B cell (primary cell): ENCODE measurements around the gene TGFBR1. TPM values are rescaled to one million over a fixed set of nuclear protein-coding genes. Genes with fewer than 3 reads are reported as not detected.

Experiments used
- ATAC-seq: fragments of 200-7000 bp; cut with Tn5 transposase; one replicate; pipeline ENCODE4 v1.10.0; 2021; ENCODE audit warnings: low read depth, mild to moderate bottlenecking, moderate number of reproducible peaks, moderate library complexity
- CTCF ChIA-PET: fragments of 350-600 bp; sonication (Branson Sonifier 250); formaldehyde crosslinking; loops from one replicate; lab custom pipeline; 2021; ENCODE audit warnings: antibody characterized with exemption, inconsistent platforms; lab: Charles Lee
- POLR2A ChIA-PET: fragments of 350-600 bp; sonication (Branson Sonifier 250); formaldehyde crosslinking; loops from one replicate; lab custom pipeline; 2021; ENCODE audit warnings: antibody characterized with exemption; lab: Charles Lee
- DNase-seq: peaks from one replicate; pipeline ENCODE4 v3.0.0; 2013
- H2AFZ ChIP-seq: 2 replicates; pipeline ENCODE4 v1.6.1; 2012; ENCODE audit warnings: mild to moderate bottlenecking, low read depth, low read length; ENCODE audit not compliant: insufficient read depth, poor library complexity, severe bottlenecking
- H3K27ac ChIP-seq, 2 donors: 1 replicate in 1 of 2; 2 replicates in 1 of 2; pipeline ENCODE4 v1.5.1; 2012 to 2013; ENCODE audit warnings: low read length in 2 of 2, mild to moderate bottlenecking in 2 of 2, moderate library complexity in 1 of 2
- H3K27me3 ChIP-seq, 4 experiments: fragments of 200-600 bp in 1 of 4; sonication (generic) in 1 of 4; replicated peaks in 1 of 4; 1 replicate in 2 of 4; 2 replicates in 2 of 4; pipeline versions ENCODE4 v1.6.1 to v1.7.0; 2013 to 2016; ENCODE audit warnings: low read length in 3 of 4, mild to moderate bottlenecking in 2 of 4, mixed read lengths in 1 of 4, moderate library complexity in 1 of 4; ENCODE audit not compliant: insufficient read depth in 4 of 4, control insufficient read depth in 3 of 4; ENCODE audit errors: control extremely low read depth in 1 of 4
- H3K36me3 ChIP-seq, 2 experiments: replicated peaks in 1 of 2; 1 replicate in 1 of 2; 2 replicates in 1 of 2; pipeline versions ENCODE4 v1.6.1 to v1.7.1; 2013; ENCODE audit warnings: low read length in 1 of 2; ENCODE audit not compliant: insufficient read depth in 2 of 2, control insufficient read depth in 1 of 2; ENCODE audit errors: control extremely low read depth in 1 of 2, extremely low read depth in 1 of 2
- H3K4me1 ChIP-seq, 2 donors: fragments of 200-600 bp in 1 of 2; sonication (generic) in 1 of 2; 1 replicate in 1 of 2; 2 replicates in 1 of 2; pipeline versions ENCODE4 v1.5.1 to v1.6.1; 2013 to 2017; ENCODE audit warnings: low read length in 2 of 2; ENCODE audit not compliant: control insufficient read depth in 2 of 2, insufficient read depth in 2 of 2
- H3K4me2 ChIP-seq: replicated peaks from 2 replicates; pipeline ENCODE3; 2012; ENCODE audit warnings: mild to moderate bottlenecking, low read depth, low read length; ENCODE audit not compliant: poor library complexity, severe bottlenecking
- H3K4me3 ChIP-seq, 5 experiments: fragments of 200-600 bp in 1 of 5; sonication (generic) in 1 of 5; 1 replicate in 3 of 5; 2 replicates in 2 of 5; pipeline versions ENCODE4 v1.5.1 to v1.7.0; 2011 to 2016; ENCODE audit warnings: low read length in 4 of 5, mild to moderate bottlenecking in 4 of 5, low read depth in 2 of 5, control low read depth in 1 of 5, moderate library complexity in 1 of 5; ENCODE audit not compliant: insufficient read depth in 1 of 5; ENCODE audit errors: control extremely low read depth in 1 of 5, extremely low read depth in 1 of 5
- H3K79me2 ChIP-seq: fragments of 200-600 bp; sonication (generic); one replicate; pipeline ENCODE4 v1.6.0; 2016; ENCODE audit warnings: low read length; ENCODE audit not compliant: control insufficient read depth, insufficient read depth
- H3K9ac ChIP-seq: fragments of 200-600 bp; sonication (generic); 2 replicates; pipeline ENCODE4 v1.6.1; 2017; ENCODE audit warnings: mild to moderate bottlenecking, low read length, moderate library complexity
- H3K9me3 ChIP-seq, 3 donors: one replicate each; pipeline versions ENCODE4 v1.6.1 to v1.7.1; 2013; ENCODE audit warnings: low read length in 2 of 3; ENCODE audit not compliant: control insufficient read depth in 2 of 3, insufficient read depth in 1 of 3; ENCODE audit errors: control extremely low read depth in 1 of 3
- H4K20me1 ChIP-seq: 2 replicates; pipeline ENCODE4 v1.6.0; 2012; ENCODE audit warnings: mild to moderate bottlenecking, low read length; ENCODE audit not compliant: insufficient read depth, control insufficient read depth, poor library complexity, severe bottlenecking
- H3K27ac Mint-ChIP-seq: one replicate; pipeline ENCODE4 v1.8.0; 2021; ENCODE audit warnings: mixed read lengths
- H3K27me3 Mint-ChIP-seq: one replicate; pipeline ENCODE4 v1.8.0; 2021; ENCODE audit warnings: mixed read lengths
- H3K4me1 Mint-ChIP-seq: one replicate; pipeline ENCODE4 v1.8.0; 2021; ENCODE audit warnings: mixed read lengths
- H3K4me3 Mint-ChIP-seq: one replicate; pipeline ENCODE4 v1.8.0; 2021; ENCODE audit warnings: mixed read lengths
- H3K9me3 Mint-ChIP-seq: one replicate; pipeline ENCODE4 v1.8.0; 2022; ENCODE audit warnings: mixed read lengths; ENCODE audit not compliant: insufficient read depth
- CTCF ChIP-seq: fragments of 200-600 bp; IDR thresholded peaks from one replicate; pipeline ENCODE4 v1.8.0; 2022; ENCODE audit warnings: antibody characterized with exemption, mild to moderate bottlenecking
- EZH2 ChIP-seq: IDR thresholded peaks from 2 replicates; pipeline ENCODE4 v1.6.1; 2012; ENCODE audit warnings: borderline replicate concordance, low read depth, mild to moderate bottlenecking, moderate library complexity, low read length; ENCODE audit not compliant: insufficient read depth, poor library complexity, severe bottlenecking
- WGBS: methylation state at CpG from one replicate; pipeline ENCODE4 v1.1.5; 2013; ENCODE audit warnings: missing lambda C conversion rate; ENCODE audit not compliant: insufficient coverage; 5-methylcytosine and 5-hydroxymethylcytosine counted together
- intact Hi-C: fragments of 100-400 bp; cut with micrococcal nuclease; formaldehyde crosslinking; loops from one replicate; pipeline ENCODE4 v1.10.0; 2022
- polyA plus RNA-seq: library from polyadenylated mRNA; depleted of rRNA; stranded (reverse); fragments of >200 nt; gene quantifications from 2 replicates; pipeline ENCODE4 v1.2.3, GENCODE V29; 2012
- total RNA-seq, 2 donors: library from RNA; stranded (reverse); fragments of 120-200 nt in 1 of 2; gene quantifications; 1 replicate in 1 of 2; 2 replicates in 1 of 2; pipeline versions ENCODE4 v1.2.3 to v1.2.4, GENCODE V29; 2013 to 2022

The TGFBR1 gene
- total and polyA plus RNA-seq, 2 donors (not counting 1 experiment from before 2014, with no cell fraction given), result 3.0 to 60.7 TPM

- no peak overlapping the region for H3K4me2 ChIP-seq
- CTCF ChIA-PET, result interaction anchor here (0.6 to 11.1 kb wide), 4 partner anchors 9 to 29 kb away, joined by 3 to 185 read pairs (median 4); no protein-coding TSS in a partner anchor
- no peak for TF ChIP-seq EZH2
- no peak for TF ChIP-seq CTCF
- peaks cover 24 to 30% of the 10 kb centered on the region in 2 donors for H3K4me1 ChIP-seq
- no peaks in the 10 kb centered on the region for H3K27me3 ChIP-seq
- intact Hi-C loops, result no loop called here
- Mint-ChIP-seq H3K27me3 (no peaks in the 10 kb centered on the region), H3K4me1 (peaks cover 39% of the 10 kb centered on the region), H3K27ac (no peak overlapping the region), H3K9me3 (no peaks in the 10 kb centered on the region), H3K4me3 (no peak overlapping the region)
- no peak overlapping the region for H3K27ac ChIP-seq
- no peak overlapping the region for H2AFZ ChIP-seq
- no peaks in the 10 kb centered on the region for H4K20me1 ChIP-seq
- H3K36me3 ChIP-seq, result no peaks in the 10 kb centered on the region
- H3K9me3 ChIP-seq, result no peaks in the 10 kb centered on the region
- H3K4me3 ChIP-seq, result no peak overlapping the region
- POLR2A ChIA-PET, result interaction anchor here (0.6 kb wide), 1 partner anchor 502 kb away, joined by 8 read pairs; no protein-coding TSS in a partner anchor
- no peak overlapping the region for H3K9ac ChIP-seq
- ATAC-seq (no peak), DNase-seq (no peak)
- 89% methylated on average over 2 of the region's 3 CpGs for WGBS
- no peaks in the 10 kb centered on the region for H3K79me2 ChIP-seq
These were observed 85.8 kb downstream of the TGFBR1 start for GRCh38 chr9:99190597-99191283.

- peaks cover 22% of the 10 kb centered on the region for H3K4me1 Mint-ChIP-seq
- H2AFZ ChIP-seq, result no peak overlapping the region
- H3K79me2 ChIP-seq, result no peaks in the 10 kb centered on the region
- H4K20me1 ChIP-seq, result no peaks in the 10 kb centered on the region
- no peak for TF ChIP-seq CTCF
- TF ChIP-seq EZH2, result no peak
- no peak overlapping the region for H3K4me2 ChIP-seq
- no peaks in the 10 kb centered on the region for H3K9me3 Mint-ChIP-seq
- H3K36me3 ChIP-seq, result no peaks in the 10 kb centered on the region
- no peaks in the 10 kb centered on the region for H3K27me3 ChIP-seq
- no peak for DNase-seq
- CTCF ChIA-PET, result interaction anchor here (2.0 to 2.1 kb wide), 2 partner anchors 8 to 39 kb away, joined by 6 to 10 read pairs; no protein-coding TSS in a partner anchor
- no peak overlapping the region for H3K4me3 Mint-ChIP-seq
- no peak overlapping the region for H3K27ac ChIP-seq
- POLR2A ChIA-PET, result no interaction called here
- H3K9me3 ChIP-seq, result no peaks in the 10 kb centered on the region
- WGBS, result 91% methylated on average over 4 of the region's 5 CpGs
- no peak overlapping the region for H3K27ac Mint-ChIP-seq
- no peak for ATAC-seq
- peaks cover 7 to 8% of the 10 kb centered on the region in 2 donors for H3K4me1 ChIP-seq
- H3K27me3 Mint-ChIP-seq, result no peaks in the 10 kb centered on the region
- no peak overlapping the region for H3K9ac ChIP-seq
- H3K4me3 ChIP-seq, result no peak overlapping the region
- intact Hi-C loops, result no loop called here
These were observed 88.0 kb downstream of the TGFBR1 start for GRCh38 chr9:99192786-99193465.
